OCI-LY7 (cell line): Measurements from ENCODE around the gene SPRYD4. TPM values are rescaled to one million over a fixed set of nuclear protein-coding genes. Genes with fewer than 3 reads are reported as not detected.

Experiments used
- BruUV-seq: library from RNA; stranded (reverse); fragments of 400-500 nt; replicated peaks from 2 replicates; lab custom pipeline; 2021; lab: Mats Ljungman, UMichigan
- CTCF ChIA-PET: fragments of 300-600 bp; sonication (Branson Sonifier 250); formaldehyde crosslinking; loops from one replicate; lab custom pipeline; 2022; ENCODE audit warnings: antibody characterized with exemption; ENCODE audit not compliant: unreplicated experiment; lab: Charles Lee
- POLR2A ChIA-PET: fragments of 300-600 bp; sonication (Branson Sonifier 250); formaldehyde crosslinking; loops from one replicate; lab custom pipeline; 2022; ENCODE audit warnings: antibody characterized with exemption; lab: Charles Lee
- DNase-seq: peaks from one replicate; pipeline ENCODE4 v3.0.0-alpha.2; 2015; ENCODE audit warnings: low spot score
- H2AFZ ChIP-seq: fragments of 200-600 bp; sonication (generic), shearing (Covaris generic); 2 replicates; pipeline ENCODE4 v1.6.1; 2014; ENCODE audit warnings: mild to moderate bottlenecking, antibody characterized with exemption, low read length, moderate library complexity
- H3K27ac ChIP-seq: fragments of 200-600 bp; sonication (generic); 2 replicates; pipeline ENCODE4 v1.5.1; 2014; ENCODE audit warnings: mixed run types, low read depth, mild to moderate bottlenecking, moderate library complexity, low read length, inconsistent platforms; ENCODE audit not compliant: poor library complexity, severe bottlenecking
- H3K36me3 ChIP-seq: fragments of 200-600 bp; sonication (generic); 2 replicates; pipeline ENCODE4 v1.6.1; 2014; ENCODE audit warnings: mild to moderate bottlenecking, antibody characterized with exemption, low read length, moderate library complexity, mixed read lengths; ENCODE audit not compliant: insufficient read depth
- H3K4me1 ChIP-seq: fragments of 200-600 bp; sonication (generic); 2 replicates; pipeline ENCODE4 v1.5.1; 2014; ENCODE audit warnings: mild to moderate bottlenecking, low read length; ENCODE audit not compliant: insufficient read depth, poor library complexity, severe bottlenecking
- H3K4me2 ChIP-seq: fragments of 200-600 bp; sonication (generic); 2 replicates; pipeline ENCODE4 v1.6.1; 2014; ENCODE audit warnings: mild to moderate bottlenecking, low read length
- H3K4me3 ChIP-seq: fragments of 200-600 bp; sonication (generic); 2 replicates; pipeline ENCODE4 v1.5.1; 2014; ENCODE audit warnings: mild to moderate bottlenecking, low read depth, low read length; ENCODE audit not compliant: poor library complexity, severe bottlenecking
- H3K79me2 ChIP-seq: fragments of 200-600 bp; sonication (generic); 2 replicates; pipeline ENCODE4 v1.6.1; 2016; ENCODE audit warnings: low read depth, mild to moderate bottlenecking, low read length, moderate library complexity, mixed read lengths; ENCODE audit not compliant: insufficient read depth
- H3K9me2 ChIP-seq: fragments of 200-600 bp; sonication (generic); 2 replicates; pipeline ENCODE4 v1.6.1; 2016; ENCODE audit warnings: mild to moderate bottlenecking, low read length, mixed read lengths; ENCODE audit not compliant: insufficient read depth
- H3K9me3 ChIP-seq: fragments of 200-600 bp; sonication (generic); 2 replicates; pipeline ENCODE4 v1.6.1; 2014; ENCODE audit warnings: mild to moderate bottlenecking, mixed run types, low read length, mixed read lengths
- H4K20me1 ChIP-seq: fragments of 200-600 bp; sonication (generic); 2 replicates; pipeline ENCODE4 v1.6.1; 2014; ENCODE audit warnings: mild to moderate bottlenecking, antibody characterized with exemption, low read length, moderate library complexity, mixed read lengths; ENCODE audit not compliant: insufficient read depth
- CTCF ChIP-seq: fragments of 200-600 bp; sonication (generic); conservative IDR thresholded peaks from 2 replicates; pipeline ENCODE4 v1.5.1; 2014; ENCODE audit warnings: mild to moderate bottlenecking, antibody characterized with exemption, low read length, moderate library complexity, mixed read lengths
- EZH2phosphoT487 ChIP-seq: fragments of 200-600 bp; sonication (generic); IDR thresholded peaks from 2 replicates; pipeline ENCODE4 v1.6.1; 2018; ENCODE audit warnings: low read depth, borderline replicate concordance, mild to moderate bottlenecking, mixed run types, antibody characterized with exemption, low read length, moderate library complexity, mixed read lengths
- intact Hi-C: fragments of 100-400 bp; cut with micrococcal nuclease; formaldehyde crosslinking; loops from one replicate; pipeline ENCODE4 v1.10.0; 2022; ENCODE audit not compliant: unreplicated experiment
- total RNA-seq, 2 experiments: library from RNA; depleted of rRNA in 1 of 2; stranded (reverse); fragments of >200 nt in 1 of 2; shearing (Covaris generic) in 1 of 2; gene quantifications; 2 replicates each; pipeline ENCODE4 v1.2.3, GENCODE V29; 2014 to 2022

SPRYD4 gene
- total RNA-seq, 2 experiments from 2014 or later = 5.9 to 7.5 TPM

- peak; percentile 92 for DNase-seq
- Histone ChIP-seq H3K79me2 (peaks cover 38% of the 10 kb centered on the region; the same call in 1 of the 2 replicates), H3K4me2 (peak within 1 kb of the TSS; percentile 77), H4K20me1 (no peaks in the 10 kb centered on the region), H3K27ac (peak within 1 kb of the TSS; percentile 90), H3K9me3 (no peaks in the 10 kb centered on the region), H3K4me1 (peaks cover 25% of the 10 kb centered on the region), H2AFZ (peak within 1 kb of the TSS; percentile 80), H3K4me3 (peak within 1 kb of the TSS; percentile 88), H3K36me3 (peaks cover 30% of the 10 kb centered on the region), H3K9me2 (no peaks in the 10 kb centered on the region)
- POLR2A ChIA-PET = interaction anchor here (0.8 to 7.5 kb wide), 16 partner anchors 10 to 259 kb away, joined by 3 to 98 read pairs (median 4); partner anchors contain the start of genes CNPY2, IL23A, PAN2 and SMARCC2
- TF ChIP-seq CTCF (no peak), EZH2phosphoT487 (no peak)
- intact Hi-C loops = loop anchor here (1.0 to 5.0 kb wide), 5 partner anchors 74 to 322 kb away; partner anchors contain the start of genes ESYT1, PAN2 and STAT2
- CTCF ChIA-PET = interaction anchor here (1.2 to 1.5 kb wide), 3 partner anchors 10 to 89 kb away, joined by 3 to 10 read pairs (median 3); partner anchors contain the start of gene STAT2
- TSS peak; percentile 84 for BruUV-seq
These were observed 19.3 kb upstream of the SPRYD4 start, which contains the start of gene TIMELESS for GRCh38 chr12:56448860-56449621. TIMELESS (minus strand) TSS chr12:56449426; CDS start chr12:56434170, 15,256 bp downstream.

- peaks cover 24% of the 10 kb centered on the region for H3K36me3 ChIP-seq
- H3K4me2 ChIP-seq = peak overlapping the region; percentile 77
- H4K20me1 ChIP-seq = no peaks in the 10 kb centered on the region
- peaks cover 33% of the 10 kb centered on the region; the same call in 1 of the 2 replicates for H3K79me2 ChIP-seq
- no peaks in the 10 kb centered on the region for H3K9me2 ChIP-seq
- no peak for DNase-seq
- intact Hi-C loops = loop anchor here (1.0 to 5.0 kb wide), 5 partner anchors 74 to 322 kb away; partner anchors contain the start of genes ESYT1, PAN2 and STAT2
- BruUV-seq = TSS peak; percentile 100
- no peak for TF ChIP-seq CTCF
- no peak for TF ChIP-seq EZH2phosphoT487
- peaks cover 25% of the 10 kb centered on the region for H3K4me1 ChIP-seq
- CTCF ChIA-PET = interaction anchor here (1.2 to 1.5 kb wide), 3 partner anchors 9 to 90 kb away, joined by 3 to 10 read pairs (median 3); partner anchors contain the start of gene STAT2
- POLR2A ChIA-PET = interaction anchor here (0.6 to 7.5 kb wide), 15 partner anchors 11 to 733 kb away, joined by 4 to 98 read pairs (median 4); partner anchors contain the start of genes CNPY2, IL23A, PAN2 and STAT2
- no peaks in the 10 kb centered on the region for H3K9me3 ChIP-seq
- peak overlapping the region; percentile 90 for H3K27ac ChIP-seq
- H3K4me3 ChIP-seq = peak overlapping the region; percentile 88
- H2AFZ ChIP-seq = peak overlapping the region; percentile 80
These were observed 18.8 kb upstream of the SPRYD4 start for GRCh38 chr12:56449622-56449984.
